Placental pericyte (primary cell): ENCODE data around the gene ALOX15. TPM values are rescaled to one million over a fixed set of nuclear protein-coding genes. Genes with fewer than 3 reads are reported as not detected.

Experiments used
- small RNA-seq: library from RNA; depleted of rRNA; stranded (forward); fragments of <200 nt; gene quantifications from one replicate; pipeline ENCODE3, GENCODE V24; 2012; ENCODE audit warnings: low replicate concordance
- total RNA-seq: library from RNA; depleted of rRNA; stranded (reverse); fragments of >200 nt; gene quantifications from 2 replicates; pipeline ENCODE4 v1.2.3, GENCODE V29; 2012

ALOX15 gene
- total RNA-seq = 0.44 TPM in 1 of 2 replicates, not detected in the other

GRCh38 chr17:4641297-4642195 lies at the start of gene ALOX15:
Gene ALOX15 (minus strand): TSS chr17:4641678. CDS start chr17:4641651, 27 bp downstream.

GRCh38 chr17:4584101-4584916 lies 57.2 kb downstream of the ALOX15 start, which contains the start of gene SMTNL2:
Gene SMTNL2 (plus strand): TSS chr17:4584529. CDS start chr17:4584606, 77 bp downstream.

Small RNA genes lying within 50 kb of the gene (small RNA-seq; reads per million reads assigned to genes)
- not detected for gene RNU6-955P

Other genes starting within 250 kb of the ALOX15 start
- not detected in 2 replicates for gene SPNS3, start 207.7 kb downstream of the ALOX15 start, total RNA-seq
- 0.44 TPM in 1 of 2 replicates, not detected in the other for gene SPNS2, start 142.8 kb downstream of the ALOX15 start, total RNA-seq
- 75.5 and 93.6 TPM in 2 replicates for gene MYBBP1A, start 86.3 kb downstream of the ALOX15 start, total RNA-seq
- not detected in 2 replicates for gene GGT6, start 81.1 kb downstream of the ALOX15 start, total RNA-seq
- not detected in 2 replicates for gene SMTNL2, start 57.1 kb downstream of the ALOX15 start, total RNA-seq
- 20.6 and 31.5 TPM in 2 replicates for gene PELP1, start 62.5 kb upstream of the ALOX15 start, total RNA-seq
- 3.9 and 5.0 TPM in 2 replicates for gene ARRB2, start 69.0 kb upstream of the ALOX15 start, total RNA-seq
- 8.9 and 13.3 TPM in 2 replicates for gene MED11, start 89.8 kb upstream of the ALOX15 start, total RNA-seq
- 0.22 TPM in 1 of 2 replicates, not detected in the other for gene ZMYND15, start 98.2 kb upstream of the ALOX15 start, total RNA-seq
- 0.57 and 3.1 TPM in 2 replicates for gene CXCL16, start 98.2 kb upstream of the ALOX15 start, total RNA-seq
- gene TM4SF5, start 130.2 kb upstream of the ALOX15 start, total RNA-seq = not detected in 2 replicates
- 1.8 TPM in 1 of 2 replicates, not detected in the other for gene VMO1, start 144.7 kb upstream of the ALOX15 start, total RNA-seq
- not detected in 2 replicates for gene GLTPD2, start 147.3 kb upstream of the ALOX15 start, total RNA-seq
- gene PSMB6, start 154.5 kb upstream of the ALOX15 start, total RNA-seq = 112 and 162 TPM in 2 replicates
- gene PLD2, start 165.5 kb upstream of the ALOX15 start, total RNA-seq = 16.0 and 18.3 TPM in 2 replicates
- gene MINK1, start 191.7 kb upstream of the ALOX15 start, total RNA-seq = 29.5 and 46.4 TPM in 2 replicates